GM19193 (cell line): Measurements from ENCODE around the gene NKX1-1.

ENCODE experiments used
- POLR2A ChIP-seq: IDR thresholded peaks from 4 replicates; pipeline ENCODE4 v1.6.1; 2011; ENCODE audit not compliant: insufficient read depth, insufficient read length; ENCODE audit errors: extremely low read depth

Gene NKX1-1

GRCh38 chr4:1374706-1375045 lies 31.6 kb downstream of the NKX1-1 start:
- no peak for TF ChIP-seq POLR2A

GRCh38 chr4:1373892-1374705 lies 32.1 kb downstream of the NKX1-1 start:
- no peak for TF ChIP-seq POLR2A

GRCh38 chr4:1371176-1372165 lies 34.8 kb downstream of the NKX1-1 start:
- TF ChIP-seq POLR2A = no peak

- no peak for TF ChIP-seq POLR2A
These were observed 35.7 kb downstream of the NKX1-1 start for GRCh38 chr4:1370321-1371124.

GRCh38 chr4:1369479-1370079 lies 36.7 kb downstream of the NKX1-1 start:
- TF ChIP-seq POLR2A = no peak

GRCh38 chr4:1369091-1369450 lies 37.2 kb downstream of the NKX1-1 start:
- TF ChIP-seq POLR2A = no peak

- TF ChIP-seq POLR2A = no peak
These were observed 37.7 kb downstream of the NKX1-1 start for GRCh38 chr4:1368421-1369090.

- no peak for TF ChIP-seq POLR2A
These were observed 38.3 kb downstream of the NKX1-1 start for GRCh38 chr4:1367936-1368289.

GRCh38 chr4:1367230-1367935 lies 38.9 kb downstream of the NKX1-1 start:
- TF ChIP-seq POLR2A = no peak

- no peak for TF ChIP-seq POLR2A
These were observed 39.6 kb downstream of the NKX1-1 start for GRCh38 chr4:1366371-1367229.

- TF ChIP-seq POLR2A = no peak
These were observed 40.7 kb downstream of the NKX1-1 start for GRCh38 chr4:1365271-1366178.

GRCh38 chr4:1364748-1365147 lies 41.5 kb downstream of the NKX1-1 start:
- TF ChIP-seq POLR2A = no peak

GRCh38 chr4:1364217-1364616 lies 42.0 kb downstream of the NKX1-1 start:
- no peak for TF ChIP-seq POLR2A
